ENCODE measurements around the gene PLEKHJ1. TPM values are rescaled to one million over a fixed set of nuclear protein-coding genes. Genes with fewer than 3 reads are reported as not detected.

The PLEKHJ1 gene
- total RNA-seq, 6 experiments from 2014 or later: 24.4 to 49.3 (median 28.6) TPM

DNA sequence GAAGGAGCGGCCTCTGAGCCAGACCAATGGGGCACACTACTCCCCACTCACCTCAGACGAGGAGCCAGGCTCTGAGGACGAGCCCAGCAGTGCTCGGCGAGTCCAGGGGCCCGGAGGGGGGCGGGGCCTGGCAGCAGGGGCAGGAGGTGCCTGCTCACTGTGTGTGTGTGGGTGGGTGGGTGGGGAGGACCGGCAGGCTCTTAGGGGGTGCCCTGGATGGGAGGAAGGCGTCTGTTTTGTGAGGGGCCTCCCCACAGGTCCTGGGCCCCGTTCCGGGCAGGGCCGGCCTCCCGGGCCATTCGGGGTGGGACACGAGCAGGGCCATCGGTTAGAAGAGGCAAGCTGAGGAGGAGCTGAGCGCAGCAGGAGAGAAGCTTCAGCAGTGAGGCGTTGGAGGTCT lies 12.7 kb downstream of the PLEKHJ1 start:
- no peaks in the 10 kb centered on the region for H3K9me3 ChIP-seq
- no peak for DNase-seq
- peaks cover 0 to 43% (median 1%) of the 10 kb centered on the region in 4 donors for H3K36me3 ChIP-seq
- H3K4me1 ChIP-seq: peaks cover 0 to under 1% (median 0%) of the 10 kb centered on the region in 4 donors
- H3K27ac ChIP-seq: no peak overlapping the region
- no peak for ATAC-seq
- no peak overlapping the region for H3K4me3 ChIP-seq
- no peak for TF ChIP-seq POLR2A (IDR thresholded peaks at IDR 0.05)
- no peak for TF ChIP-seq CTCF (IDR thresholded peaks at IDR 0.05)
- intact Hi-C loops (cut with DNase I): no loop called here
- WGBS (ENCODE audit: insufficient coverage, low coverage, low lambda C conversion rate, missing lambda C conversion rate): 92% methylated on average over 4 of the region's 18 CpGs
- no peaks in the 10 kb centered on the region for H3K27me3 ChIP-seq

DNA sequence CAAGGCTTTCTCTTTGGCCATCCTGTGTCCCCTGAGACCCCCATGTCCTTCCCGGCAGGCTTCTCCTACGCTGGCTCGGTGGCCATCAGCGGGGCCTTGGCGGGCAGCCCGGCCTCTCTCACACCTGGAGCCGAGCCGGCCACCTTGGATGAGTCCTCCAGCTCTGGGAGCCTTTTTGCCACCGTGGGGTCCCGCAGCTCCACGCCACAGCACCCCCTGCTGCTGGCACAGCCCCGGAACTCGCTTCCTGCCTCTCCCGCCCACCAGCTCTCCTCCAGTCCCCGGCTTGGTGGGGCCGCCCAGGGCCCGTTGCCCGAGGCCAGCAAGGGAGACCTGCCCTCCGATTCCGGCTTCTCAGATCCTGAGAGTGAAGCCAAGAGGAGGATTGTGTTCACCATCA lies 14.2 kb downstream of the PLEKHJ1 start:
- intact Hi-C loops (cut with DNase I): no loop called here
- DNase-seq (no peak), ATAC-seq (no peak)
- no peaks in the 10 kb centered on the region for H3K9me3 ChIP-seq
- no peaks in the 10 kb centered on the region for H3K4me1 ChIP-seq
- 73% methylated on average over 5 of the region's 20 CpGs for WGBS (ENCODE audit: insufficient coverage, low coverage, low lambda C conversion rate, missing lambda C conversion rate)
- TF ChIP-seq CTCF (IDR thresholded peaks at IDR 0.05): peak in 1 of 4 donors; percentile 12
- no peak for TF ChIP-seq POLR2A (IDR thresholded peaks at IDR 0.05)
- H3K36me3 ChIP-seq: peaks cover 0 to 49% (median 3%) of the 10 kb centered on the region in 4 donors
- H3K4me3 ChIP-seq: no peak overlapping the region
- no peaks in the 10 kb centered on the region for H3K27me3 ChIP-seq
- no peak overlapping the region for H3K27ac ChIP-seq

DNA sequence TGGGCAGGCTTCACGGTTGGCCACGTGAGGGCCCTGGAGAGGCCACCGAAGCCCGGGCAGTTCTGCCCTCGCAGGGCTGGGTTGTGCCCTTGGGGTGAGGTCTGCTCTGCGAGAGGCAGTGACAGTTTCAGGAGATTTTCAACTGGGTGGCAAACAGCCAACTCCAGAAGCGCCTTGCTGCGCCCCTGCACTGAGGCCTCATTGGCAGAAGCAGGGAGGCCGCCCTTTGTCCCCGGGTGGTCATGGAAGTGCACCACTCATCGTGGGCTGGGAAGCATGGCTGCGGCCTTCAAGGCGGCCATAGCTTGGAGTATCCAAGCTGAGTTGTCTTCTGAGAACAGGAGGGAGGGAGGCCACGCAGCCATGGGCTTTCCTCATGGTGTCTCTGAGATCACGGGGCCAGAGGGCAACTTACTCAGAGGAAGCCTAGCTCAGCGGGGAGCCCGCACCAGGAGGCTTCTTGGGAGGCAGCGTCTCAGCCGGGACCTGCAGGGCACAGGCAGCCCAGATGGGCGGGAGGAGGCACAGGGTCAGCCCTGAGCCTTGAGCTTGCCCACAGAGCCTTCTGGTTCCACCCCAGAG lies 14.8 kb downstream of the PLEKHJ1 start:
- intact Hi-C loops (cut with DNase I): no loop called here
- DNase-seq: no peak
- no peak for ATAC-seq
- Histone ChIP-seq H3K9me3 (no peaks in the 10 kb centered on the region), H3K4me1 (no peaks in the 10 kb centered on the region), H3K27me3 (no peaks in the 10 kb centered on the region), H3K4me3 (no peak overlapping the region), H3K36me3 (peaks cover 0 to 49% (median 6%) of the 10 kb centered on the region in 4 donors), H3K27ac (no peak overlapping the region)
- TF ChIP-seq CTCF (IDR thresholded peaks at IDR 0.05) (no peak), POLR2A (IDR thresholded peaks at IDR 0.05) (no peak)
- no CpG with 5 or more reads among the region's 20 CpGs for WGBS (ENCODE audit: insufficient coverage, low coverage, low lambda C conversion rate, missing lambda C conversion rate)

DNA sequence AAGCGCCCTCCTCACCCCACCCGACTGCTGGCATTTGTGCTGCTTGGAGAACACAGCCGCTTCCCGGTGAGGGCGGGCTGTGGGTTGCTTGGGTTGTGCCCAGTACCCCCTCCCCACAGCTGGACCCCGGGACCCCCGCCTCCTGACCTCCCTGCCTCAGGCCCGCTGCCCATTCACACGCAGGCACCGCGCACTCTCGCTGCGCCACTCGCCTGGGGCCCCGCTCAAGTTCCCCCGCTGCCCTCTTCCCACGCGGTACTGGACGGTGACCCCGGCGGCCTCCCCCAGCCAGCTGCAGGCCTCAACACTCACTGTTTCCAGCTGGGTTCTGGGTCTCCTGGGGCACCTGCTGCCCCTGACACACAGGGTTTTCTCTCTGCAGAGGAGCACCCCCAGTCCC lies 16.4 kb downstream of the PLEKHJ1 start:
- intact Hi-C loops (cut with DNase I): no loop called here
- H3K4me3 ChIP-seq: no peak overlapping the region
- H3K36me3 ChIP-seq: peaks cover 0 to 46% (median 13%) of the 10 kb centered on the region in 4 donors
- TF ChIP-seq POLR2A (IDR thresholded peaks at IDR 0.05): no peak
- TF ChIP-seq CTCF (IDR thresholded peaks at IDR 0.05): no peak
- 81% methylated on average over 8 of the region's 21 CpGs for WGBS (ENCODE audit: insufficient coverage, low coverage, low lambda C conversion rate, missing lambda C conversion rate)
- no peak overlapping the region for H3K27ac ChIP-seq
- H3K27me3 ChIP-seq: no peaks in the 10 kb centered on the region
- ATAC-seq (no peak), DNase-seq (no peak)
- H3K9me3 ChIP-seq: no peaks in the 10 kb centered on the region
- no peaks in the 10 kb centered on the region for H3K4me1 ChIP-seq

All from right lobe of liver (tissue), 6 donors.